ENCODE data around the gene UGT1A6.

The UGT1A6 gene

DNA sequence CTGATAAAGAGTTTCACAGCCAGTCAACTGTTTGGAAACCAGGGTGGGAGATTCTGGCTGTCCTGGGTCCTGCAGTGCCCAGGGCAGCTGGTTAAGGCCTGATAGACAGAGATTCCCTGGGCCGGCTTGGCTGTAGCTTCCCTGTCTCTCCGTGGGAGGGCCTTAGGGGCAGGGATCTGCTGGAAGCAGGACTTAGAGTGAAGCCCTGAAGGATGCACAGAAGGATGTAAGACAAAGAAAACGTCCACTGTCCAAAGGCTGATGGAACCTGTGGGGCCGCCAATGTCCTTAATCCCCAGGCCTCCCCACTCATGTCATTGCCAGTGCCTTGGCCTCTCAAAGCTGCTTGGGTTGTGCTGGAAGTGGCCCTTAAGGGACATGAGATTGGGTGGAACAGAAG is 118.4 kb downstream of the UGT1A6 start:
- in situ Hi-C loops (cut with HindIII; ENCODE audit: low sequenced_read_pairs) = no loop called here
- DNase-seq (ENCODE audit: low read depth) = no peak
- TF ChIP-seq CTCF (IDR thresholded peaks at IDR 0.05; ENCODE audit: low read depth, low read length, missing control alignments) = no peak
- no peak overlapping the region for H3K4me3 ChIP-seq (ENCODE audit: low read depth, low read length)

GRCh38 chr2:233811732-233812131 is 119.0 kb downstream of the UGT1A6 start:
- no peak for DNase-seq (ENCODE audit: low read depth)
- H3K4me3 ChIP-seq (ENCODE audit: low read depth, low read length) = no peak overlapping the region
- no peak for TF ChIP-seq CTCF (IDR thresholded peaks at IDR 0.05; ENCODE audit: low read depth, low read length, missing control alignments)
- in situ Hi-C loops (cut with HindIII; ENCODE audit: low sequenced_read_pairs) = no loop called here

- no peak for TF ChIP-seq CTCF (IDR thresholded peaks at IDR 0.05; ENCODE audit: low read depth, low read length, missing control alignments)
- no peak for DNase-seq (ENCODE audit: low read depth)
- in situ Hi-C loops (cut with HindIII; ENCODE audit: low sequenced_read_pairs) = no loop called here
- no peak overlapping the region for H3K4me3 ChIP-seq (ENCODE audit: low read depth, low read length)
Measured at GRCh38 chr2:233813236-233814055, 120.8 kb downstream of the UGT1A6 start.

- in situ Hi-C loops (cut with HindIII; ENCODE audit: low sequenced_read_pairs) = no loop called here
- no peak for DNase-seq (ENCODE audit: low read depth)
Measured at GRCh38 chr2:233814056-233814835, 121.6 kb downstream of the UGT1A6 start.

DNA sequence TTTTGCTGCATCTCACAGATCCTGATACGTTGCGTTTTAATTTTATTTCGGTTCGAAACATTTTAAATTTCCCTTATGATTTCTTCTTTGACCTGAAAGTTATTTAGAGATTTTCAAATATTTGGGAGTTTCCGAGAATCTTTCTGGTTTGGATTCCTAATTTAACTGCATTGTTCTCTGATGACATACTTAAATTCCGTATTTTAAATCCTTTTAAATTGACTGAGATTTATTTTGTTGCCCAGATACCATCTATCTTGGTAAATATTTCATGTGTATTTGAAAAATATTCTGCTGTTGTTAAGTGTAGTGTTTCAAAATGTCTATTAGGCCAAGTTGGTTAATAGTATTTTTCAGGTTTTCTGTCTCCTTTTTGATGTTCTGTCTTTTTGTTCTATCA is 123.2 kb downstream of the UGT1A6 start:
- no peak overlapping the region for H3K4me3 ChIP-seq (ENCODE audit: low read depth, low read length)
- in situ Hi-C loops (cut with HindIII; ENCODE audit: low sequenced_read_pairs) = no loop called here
- no peak for DNase-seq (ENCODE audit: low read depth)
- TF ChIP-seq CTCF (IDR thresholded peaks at IDR 0.05; ENCODE audit: low read depth, low read length, missing control alignments) = no peak

More at GRCh38 chr2:233814056-233814835, 121.6 kb downstream of the UGT1A6 start:
- H3K4me3 ChIP-seq (ENCODE audit: low read depth, low read length) = no peak overlapping the region
- TF ChIP-seq CTCF (IDR thresholded peaks at IDR 0.05; ENCODE audit: low read depth, low read length, missing control alignments) = no peak

DNA sequence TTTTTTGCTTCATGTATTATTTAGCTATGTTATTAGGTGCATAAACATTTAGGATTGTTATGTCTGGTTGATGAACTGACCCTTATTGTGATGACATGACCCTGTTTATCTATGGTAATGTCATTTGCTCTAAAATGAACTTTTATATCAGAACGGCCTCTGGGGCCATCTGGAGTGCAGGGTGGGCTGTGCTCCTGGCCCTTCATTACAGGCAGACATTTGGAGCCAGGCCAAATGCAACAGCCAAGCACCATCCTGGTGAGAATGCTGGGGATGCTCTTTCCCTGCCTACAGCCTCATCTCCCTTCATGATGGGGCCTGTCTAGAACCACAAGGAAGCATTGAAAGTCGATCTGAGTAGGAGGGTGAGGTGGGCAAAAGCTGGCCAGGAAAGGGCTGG is 123.6 kb downstream of the UGT1A6 start:
- TF ChIP-seq CTCF (IDR thresholded peaks at IDR 0.05; ENCODE audit: low read depth, low read length, missing control alignments) = no peak
- no peak for DNase-seq (ENCODE audit: low read depth)
- in situ Hi-C loops (cut with HindIII; ENCODE audit: low sequenced_read_pairs) = no loop called here

More for the DNA sequence above, 123.6 kb downstream of the UGT1A6 start:
- no peak overlapping the region for H3K4me3 ChIP-seq (ENCODE audit: low read depth, low read length)

Data from astrocyte of the cerebellum (primary cell).